ENCODE results near the gene SLC25A1.
"Not testable (repeated sequence)": the region's sequence is repeated elsewhere in the genome, so short reads cannot be mapped to it uniquely, and the experiment has no call there.

The SLC25A1 gene

GRCh38 chr22:19158649-19159048 is 19.9 kb downstream of the SLC25A1 start:
- not testable (repeated sequence) for DNase-seq

- DNase-seq: not testable (repeated sequence)
Measured at GRCh38 chr22:19156109-19156508, 22.4 kb downstream of the SLC25A1 start.

GRCh38 chr22:19152942-19153883 is 25.3 kb downstream of the SLC25A1 start:
- DNase-seq: no peak

GRCh38 chr22:19151329-19152191 is 27.0 kb downstream of the SLC25A1 start:
- DNase-seq: no peak

GRCh38 chr22:19150482-19151328 is 27.8 kb downstream of the SLC25A1 start:
- DNase-seq: no peak

- no peak for DNase-seq
Measured at GRCh38 chr22:19149991-19150390, 28.5 kb downstream of the SLC25A1 start, which contains the start of gene GSC2. Gene GSC2 (minus strand): TSS chr22:19150292. CDS start chr22:19150283, 9 bp downstream.

GRCh38 chr22:19149047-19149883 is 29.3 kb downstream of the SLC25A1 start:
- peak; percentile 38 for DNase-seq

GRCh38 chr22:19148417-19149046 is 30.0 kb downstream of the SLC25A1 start:
- no peak for DNase-seq

GRCh38 chr22:19147195-19147780 is 31.2 kb downstream of the SLC25A1 start:
- DNase-seq: no peak

- no peak for DNase-seq
Measured at GRCh38 chr22:19146215-19146968, 32.1 kb downstream of the SLC25A1 start.

- DNase-seq: peak; percentile 48
Measured at GRCh38 chr22:19143967-19144400, 34.6 kb downstream of the SLC25A1 start.

- no peak for DNase-seq
Measured at GRCh38 chr22:19143212-19143611, 35.3 kb downstream of the SLC25A1 start.

- DNase-seq: no peak
Measured at GRCh38 chr22:19142394-19142793, 36.1 kb downstream of the SLC25A1 start.

GRCh38 chr22:19139974-19140373 is 38.6 kb downstream of the SLC25A1 start:
- no peak for DNase-seq

GRCh38 chr22:19139001-19139356 is 39.6 kb downstream of the SLC25A1 start:
- no peak for DNase-seq

GRCh38 chr22:19138217-19139000 is 40.1 kb downstream of the SLC25A1 start:
- DNase-seq: no peak

- DNase-seq: no peak
Measured at GRCh38 chr22:19137384-19138216, 40.9 kb downstream of the SLC25A1 start.

- no peak for DNase-seq
Measured at GRCh38 chr22:19136915-19137314, 41.6 kb downstream of the SLC25A1 start.

Measured in CD4-positive, alpha-beta T cell treated with Interleukin-17A for 1 hour (primary cell).